ENCODE measurements around the gene CYP4A22. TPM values are rescaled to one million over a fixed set of nuclear protein-coding genes. Genes with fewer than 3 reads are reported as not detected.
"Not testable (repeated sequence)": the region's sequence is repeated elsewhere in the genome, so short reads cannot be mapped to it uniquely, and the experiment has no call there.

Gene CYP4A22
- total and polyA plus RNA-seq, 2 of the 4 experiments (the other 2 are of a cell fraction), result not detected

DNA sequence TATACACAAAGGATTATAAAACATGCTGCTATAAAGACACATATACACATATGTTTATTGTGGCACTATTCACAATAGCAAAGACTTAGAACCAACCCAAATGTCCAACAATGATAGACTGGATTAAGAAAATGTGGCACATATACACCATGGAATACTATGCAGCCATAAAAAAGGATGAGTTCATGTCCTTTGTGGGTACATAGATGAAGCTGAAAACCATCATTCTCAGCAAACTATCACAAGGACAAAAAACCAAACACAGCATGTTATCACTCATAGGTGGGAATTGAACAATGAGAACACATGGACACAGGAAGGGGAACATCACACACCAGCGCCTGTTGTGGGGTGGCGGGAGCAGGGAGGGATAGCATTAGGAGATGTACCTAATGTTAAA is 10.2 kb upstream of the CYP4A22 start:
- H3K18ac ChIP-seq (ENCODE audit: low read depth, low read length); H3K79me1 ChIP-seq (ENCODE audit: low read depth in 1 of 2, low read length in 2 of 2); H3K56ac ChIP-seq (ENCODE audit: extremely low read depth, insufficient read depth, low read length); dilution Hi-C loops (cut with HindIII; ENCODE audit: low sequenced_read_pairs, unreplicated experiment); H2BK15ac ChIP-seq (ENCODE audit: low read depth, low read length); H4K20me1 ChIP-seq (ENCODE audit: insufficient read depth, low read length); H3K4me1 ChIP-seq (ENCODE audit: control insufficient read depth, insufficient read depth, low read length); H2AK9ac ChIP-seq (replicated peaks; ENCODE audit: low read depth, low read length, poor library complexity); H4K91ac ChIP-seq (ENCODE audit: insufficient read depth, low read depth, low read length); H3K4ac ChIP-seq (ENCODE audit: low read depth, low read length); intact Hi-C loops (cut with micrococcal nuclease); H3K9ac ChIP-seq (ENCODE audit: low read depth, low read length); H2BK120ac ChIP-seq (ENCODE audit: low read depth, low read length); H3K27ac ChIP-seq (ENCODE audit: insufficient read depth, low read length); H2BK20ac ChIP-seq (ENCODE audit: low read depth, low read length); H3K36me3 ChIP-seq (ENCODE audit: control insufficient read depth, insufficient read depth, low read length); H3K9me3 ChIP-seq (ENCODE audit: control insufficient read depth, insufficient read depth, low read length); in situ Hi-C loops (cut with MboI; ENCODE audit: low sequenced_read_pairs); H3K9me1 ChIP-seq (ENCODE audit: insufficient read depth, low read length); POLR2A ChIA-PET (ENCODE audit: unreplicated experiment); H2BK5ac ChIP-seq (ENCODE audit: low read depth, low read length, poor library complexity, severe bottlenecking); DNase-seq; H2AK5ac ChIP-seq (ENCODE audit: low read depth, low read length); H3K4me2 ChIP-seq (ENCODE audit: low read depth, low read length); H4K8ac ChIP-seq (ENCODE audit: low read depth in 2 of 2, low read length in 2 of 2); H2AFZ ChIP-seq (replicated peaks; ENCODE audit: low read length, poor library complexity); H3K27me3 ChIP-seq (ENCODE audit: control insufficient read depth, insufficient read depth, low read length); H3K4me3 ChIP-seq (ENCODE audit: insufficient read depth, low read depth, low read length); CTCF ChIA-PET; H3K14ac ChIP-seq (replicated peaks; ENCODE audit: low read depth, low read length); H4K5ac ChIP-seq (ENCODE audit: low read depth, low read length); H3K23ac ChIP-seq (ENCODE audit: low read depth, low read length); BruUV-seq (replicated peaks); ATAC-seq (ENCODE audit: low read depth): not testable (repeated sequence)
- whole genome bisulfite sequencing, 2 experiments (ENCODE audit: extremely low coverage in 2 of 2, insufficient read length in 1 of 2), result no CpG with 5 or more reads among the region's 2 CpGs
